ENCODE results near the gene ANLN. TPM values are rescaled to one million over a fixed set of nuclear protein-coding genes. Genes with fewer than 3 reads are reported as not detected.

The ANLN gene
- total RNA-seq, 3 donors from 2014 or later, result 1.8 to 4.1 (median 2.4) TPM

DNA sequence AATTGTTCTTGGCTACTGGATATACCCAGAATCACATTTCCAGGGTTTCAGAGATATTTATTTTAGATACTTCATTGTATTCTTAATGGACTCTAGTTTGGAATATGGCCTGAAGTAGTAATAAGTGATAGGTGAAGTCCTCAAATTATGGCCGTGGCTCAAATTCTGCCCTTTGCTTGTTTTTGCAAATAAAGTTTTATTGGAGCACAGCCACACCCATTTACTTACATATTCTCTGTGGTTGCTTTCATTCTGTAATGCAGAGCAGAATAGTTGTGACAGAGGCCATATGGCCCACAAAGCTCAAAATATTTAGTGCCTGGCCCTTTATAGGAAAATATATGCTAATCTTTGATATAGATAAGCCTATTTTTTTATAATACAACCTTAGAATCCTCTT is 19.5 kb downstream of the ANLN start:
- Mint-ChIP-seq H3K27me3 (ENCODE audit: low read depth) (no peaks in the 10 kb centered on the region), H3K4me1 (ENCODE audit: low read depth) (no peaks in the 10 kb centered on the region), H3K36me3 (ENCODE audit: insufficient read depth) (no peaks in the 10 kb centered on the region), H3K9me3 (no peaks in the 10 kb centered on the region), H3K4me3 (no peak overlapping the region)
- DNase-seq (no peak), ATAC-seq (no peak)

DNA sequence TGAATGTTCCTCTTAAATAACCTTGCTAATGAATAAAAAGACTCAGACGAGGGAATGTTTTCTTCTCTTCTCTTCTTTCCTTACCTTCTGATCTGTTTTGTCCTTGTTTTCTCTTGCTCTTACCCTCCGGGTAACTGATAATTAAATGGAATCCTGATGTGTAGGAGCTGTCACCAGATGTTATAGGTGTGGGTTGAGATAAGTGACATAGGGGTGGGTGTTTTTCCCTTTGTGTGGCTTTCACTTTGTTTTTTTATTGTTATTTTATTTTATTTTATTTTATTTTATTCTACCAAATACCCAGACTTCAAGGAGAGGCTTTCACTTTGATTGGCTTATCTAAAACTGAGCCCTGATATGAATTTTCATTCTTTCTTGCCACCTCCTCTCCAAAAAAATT is 25.5 kb downstream of the ANLN start:
- H3K27me3 Mint-ChIP-seq (ENCODE audit: low read depth), result no peaks in the 10 kb centered on the region
- peaks cover 1% of the 10 kb centered on the region for H3K4me1 Mint-ChIP-seq (ENCODE audit: low read depth)
- H3K36me3 Mint-ChIP-seq (ENCODE audit: insufficient read depth), result no peaks in the 10 kb centered on the region
- no peaks in the 10 kb centered on the region for H3K9me3 Mint-ChIP-seq
- no peak for DNase-seq
- no peak for ATAC-seq
- no peak overlapping the region for H3K4me3 Mint-ChIP-seq

DNA sequence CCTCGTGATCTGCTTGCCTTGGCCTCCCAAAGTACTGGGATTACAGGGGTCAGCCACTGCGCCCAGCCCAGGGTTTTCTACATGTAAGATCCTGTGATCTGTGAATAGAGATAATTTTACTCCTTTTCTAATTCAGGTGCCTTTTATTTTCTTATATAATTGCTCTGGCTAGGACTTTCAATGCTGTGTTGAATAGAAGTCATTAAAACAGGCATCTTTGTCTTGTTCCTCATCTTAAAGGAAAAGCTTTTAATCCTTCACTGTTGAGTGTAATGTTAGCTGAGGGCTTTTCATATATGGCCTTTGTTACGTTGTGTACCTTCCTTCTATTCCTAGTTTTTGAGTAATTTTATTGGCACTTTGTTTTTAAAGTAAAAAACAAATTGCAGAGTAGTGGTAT is 26.6 kb downstream of the ANLN start:
- no peaks in the 10 kb centered on the region for H3K9me3 Mint-ChIP-seq
- H3K4me3 Mint-ChIP-seq, result no peak overlapping the region
- DNase-seq (no peak), ATAC-seq (no peak)
- H3K27me3 Mint-ChIP-seq (ENCODE audit: low read depth), result no peaks in the 10 kb centered on the region
- H3K36me3 Mint-ChIP-seq (ENCODE audit: insufficient read depth), result no peaks in the 10 kb centered on the region
- H3K4me1 Mint-ChIP-seq (ENCODE audit: low read depth), result peaks cover 1% of the 10 kb centered on the region

DNA sequence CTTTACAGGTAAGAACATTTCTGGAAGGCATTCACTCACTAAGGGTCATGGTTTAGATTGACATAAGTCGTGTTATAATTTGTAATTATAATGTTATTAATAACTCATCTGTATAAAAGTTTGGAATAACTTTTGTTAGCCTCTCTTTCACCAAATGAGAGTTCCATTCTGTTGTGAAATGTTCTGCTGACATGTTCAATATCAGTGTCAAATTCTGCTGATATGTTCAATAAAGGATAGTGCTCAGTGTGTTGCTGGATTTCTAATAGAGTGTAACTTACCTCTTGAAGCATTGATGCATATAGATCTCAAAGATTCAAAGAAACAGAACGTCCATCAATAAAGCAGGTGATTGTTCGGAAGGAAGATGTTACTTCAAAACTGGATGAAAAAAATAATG is 30.6 kb downstream of the ANLN start:
- no peaks in the 10 kb centered on the region for H3K36me3 Mint-ChIP-seq (ENCODE audit: insufficient read depth)
- H3K4me1 Mint-ChIP-seq (ENCODE audit: low read depth), result no peaks in the 10 kb centered on the region
- no peak for DNase-seq
- H3K4me3 Mint-ChIP-seq, result no peak overlapping the region
- no peak for ATAC-seq
- H3K9me3 Mint-ChIP-seq, result no peaks in the 10 kb centered on the region
- no peaks in the 10 kb centered on the region for H3K27me3 Mint-ChIP-seq (ENCODE audit: low read depth)

DNA sequence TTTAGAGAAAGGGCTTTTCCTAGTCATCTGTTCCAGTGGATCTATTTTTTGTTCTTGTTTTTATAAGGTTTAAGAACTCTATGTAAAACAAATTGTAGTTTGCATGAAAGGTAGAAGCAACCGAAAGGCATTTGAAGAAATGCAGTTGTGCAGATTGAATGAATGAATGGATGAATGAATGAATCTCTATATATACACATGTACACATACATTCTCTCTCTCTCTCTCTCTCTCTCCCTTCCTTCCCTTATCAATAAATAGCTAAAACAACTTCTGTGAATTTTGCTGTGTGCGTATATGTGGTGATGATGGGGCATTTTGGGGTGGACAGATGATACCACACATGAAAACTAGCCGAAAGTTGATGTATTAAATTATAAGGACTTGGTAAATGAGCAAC is 32.4 kb downstream of the ANLN start:
- DNase-seq (no peak), ATAC-seq (no peak)
- Mint-ChIP-seq H3K36me3 (ENCODE audit: insufficient read depth) (no peaks in the 10 kb centered on the region), H3K9me3 (no peaks in the 10 kb centered on the region), H3K4me1 (ENCODE audit: low read depth) (no peaks in the 10 kb centered on the region), H3K4me3 (no peak overlapping the region), H3K27me3 (ENCODE audit: low read depth) (no peaks in the 10 kb centered on the region)

DNA sequence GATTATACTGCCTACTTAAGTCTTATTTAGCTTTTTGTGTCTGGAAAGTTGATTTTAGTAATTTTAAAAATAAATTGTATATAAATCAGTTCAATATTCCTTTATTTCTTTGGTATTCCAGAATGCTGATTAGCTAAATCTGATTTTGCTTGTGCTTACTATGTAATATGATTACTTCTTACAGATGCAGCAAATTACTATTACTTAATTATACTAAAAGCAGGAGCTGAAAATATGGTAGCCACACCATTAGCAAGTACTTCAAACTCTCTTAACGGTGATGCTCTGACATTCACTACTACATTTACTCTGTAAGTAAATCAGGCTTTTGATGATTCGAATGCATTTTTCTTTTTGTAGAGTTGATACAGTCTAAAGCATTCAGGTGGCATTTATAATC is 34.0 kb downstream of the ANLN start:
- ATAC-seq, result no peak
- no peak for DNase-seq
- H3K4me1 Mint-ChIP-seq (ENCODE audit: low read depth), result no peaks in the 10 kb centered on the region
- H3K27me3 Mint-ChIP-seq (ENCODE audit: low read depth), result no peaks in the 10 kb centered on the region
- no peak overlapping the region for H3K4me3 Mint-ChIP-seq
- no peaks in the 10 kb centered on the region for H3K9me3 Mint-ChIP-seq
- H3K36me3 Mint-ChIP-seq (ENCODE audit: insufficient read depth), result no peaks in the 10 kb centered on the region

DNA sequence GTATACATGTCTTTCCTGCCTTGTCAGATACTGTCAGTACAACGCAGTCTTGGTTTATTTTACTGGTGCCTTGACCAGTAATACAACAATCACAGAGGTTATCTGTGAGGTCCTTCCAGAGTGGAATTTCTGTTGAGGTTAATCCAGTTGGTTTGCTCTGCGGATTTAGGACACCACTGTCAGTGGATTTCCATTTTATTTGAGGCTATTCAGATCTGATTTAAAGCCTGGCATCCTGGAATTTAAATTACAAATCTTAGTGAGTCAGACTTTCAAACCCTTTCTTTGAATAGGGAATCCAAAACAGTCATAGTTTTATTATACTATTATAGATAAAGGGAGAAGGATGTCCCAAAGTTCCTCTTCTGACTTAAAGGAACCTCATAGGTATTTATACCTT is 40.5 kb downstream of the ANLN start:
- ATAC-seq (no peak), DNase-seq (no peak)
- Mint-ChIP-seq H3K36me3 (ENCODE audit: insufficient read depth) (no peaks in the 10 kb centered on the region), H3K9me3 (peaks cover 7% of the 10 kb centered on the region), H3K4me1 (ENCODE audit: low read depth) (no peaks in the 10 kb centered on the region), H3K4me3 (no peak overlapping the region), H3K27me3 (ENCODE audit: low read depth) (no peaks in the 10 kb centered on the region)

DNA sequence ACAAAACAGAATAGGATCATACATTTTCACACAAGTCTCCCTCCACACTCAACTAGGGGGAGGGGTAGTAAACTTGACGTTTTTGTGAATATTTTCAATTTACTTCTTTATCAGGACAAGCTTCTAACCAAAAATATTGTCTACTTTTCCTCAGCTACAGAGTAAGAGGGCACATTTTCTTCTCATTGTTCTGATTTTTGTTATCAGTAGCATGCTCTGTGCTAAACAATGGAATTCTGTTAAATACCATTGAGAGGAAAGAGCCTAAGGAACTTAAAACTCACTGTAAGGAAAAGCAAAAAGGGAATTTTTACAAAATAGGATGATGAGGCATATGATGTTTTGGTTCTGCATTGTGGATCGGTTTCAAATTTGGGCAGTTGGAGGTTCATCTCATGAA is 41.2 kb downstream of the ANLN start:
- H3K9me3 Mint-ChIP-seq, result peaks cover 7% of the 10 kb centered on the region
- ATAC-seq, result no peak
- DNase-seq, result no peak
- H3K27me3 Mint-ChIP-seq (ENCODE audit: low read depth), result no peaks in the 10 kb centered on the region
- H3K4me3 Mint-ChIP-seq, result no peak overlapping the region
- no peaks in the 10 kb centered on the region for H3K36me3 Mint-ChIP-seq (ENCODE audit: insufficient read depth)
- no peaks in the 10 kb centered on the region for H3K4me1 Mint-ChIP-seq (ENCODE audit: low read depth)

DNA sequence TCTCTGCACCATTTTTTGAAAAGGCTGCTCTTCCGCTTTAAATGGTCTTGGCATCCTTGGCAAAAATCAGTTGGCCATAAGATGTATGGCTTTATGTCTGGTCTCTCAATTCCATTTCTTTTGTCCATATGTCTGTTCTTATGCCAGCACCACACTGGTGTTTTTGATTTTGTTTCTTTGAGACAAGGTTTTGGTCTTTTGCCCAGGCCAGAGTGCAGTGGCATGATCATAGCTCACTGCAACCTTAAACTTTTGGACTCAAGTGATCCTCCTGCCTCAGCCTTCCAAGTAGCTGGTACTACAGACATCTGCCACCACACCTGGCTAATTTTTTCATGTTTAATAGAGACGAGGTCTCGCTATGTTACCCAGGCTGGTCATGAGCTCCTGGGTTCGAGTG is 48.5 kb downstream of the ANLN start:
- Mint-ChIP-seq H3K27me3 (ENCODE audit: low read depth) (no peaks in the 10 kb centered on the region), H3K4me1 (ENCODE audit: low read depth) (no peaks in the 10 kb centered on the region), H3K9me3 (no peaks in the 10 kb centered on the region), H3K36me3 (ENCODE audit: insufficient read depth) (no peaks in the 10 kb centered on the region), H3K4me3 (no peak overlapping the region)
- DNase-seq (no peak), ATAC-seq (no peak)

DNA sequence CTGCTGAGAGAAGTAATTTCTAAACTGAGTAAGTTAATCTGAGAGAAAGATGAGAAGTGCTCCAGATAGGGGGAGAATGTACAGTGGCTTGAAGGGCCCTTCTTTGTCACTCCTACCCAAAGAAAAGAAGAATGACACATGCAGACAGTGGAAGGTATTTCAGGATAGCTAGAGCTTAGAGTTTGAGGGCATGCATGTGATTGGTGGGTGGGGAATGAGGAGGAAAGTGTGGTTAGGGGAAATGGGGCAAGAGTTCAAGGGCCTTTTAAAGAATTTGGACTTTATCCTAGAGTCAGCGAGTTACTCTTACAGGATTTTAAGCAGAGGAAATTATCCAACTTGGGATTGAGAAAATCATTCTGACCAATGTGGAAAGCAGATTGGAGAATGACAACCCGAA is 50.0 kb downstream of the ANLN start:
- Mint-ChIP-seq H3K36me3 (ENCODE audit: insufficient read depth) (no peaks in the 10 kb centered on the region), H3K4me3 (no peak overlapping the region), H3K9me3 (no peaks in the 10 kb centered on the region), H3K27me3 (ENCODE audit: low read depth) (no peaks in the 10 kb centered on the region), H3K4me1 (ENCODE audit: low read depth) (no peaks in the 10 kb centered on the region)
- DNase-seq (no peak), ATAC-seq (no peak)

DNA sequence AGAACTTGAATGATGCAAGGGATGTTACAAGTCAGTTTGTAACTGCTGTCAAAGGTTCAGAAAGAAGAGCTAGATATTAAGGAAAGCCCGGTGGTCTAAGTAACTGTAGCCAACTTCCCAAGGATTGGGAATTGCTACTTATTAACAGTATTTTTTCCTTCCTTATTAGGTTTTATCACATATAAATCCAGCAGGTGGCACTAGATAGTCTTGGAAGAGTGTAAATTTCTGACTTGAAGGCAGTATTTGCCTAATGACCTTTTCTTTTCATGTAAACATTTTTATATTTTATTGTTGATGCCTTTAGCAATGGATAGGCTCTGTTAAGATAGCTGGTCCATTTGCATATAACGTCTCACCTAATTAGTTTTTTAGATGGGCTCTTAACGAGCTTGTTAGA is 51.2 kb downstream of the ANLN start:
- Mint-ChIP-seq H3K4me3 (no peak overlapping the region), H3K4me1 (ENCODE audit: low read depth) (no peaks in the 10 kb centered on the region), H3K9me3 (no peaks in the 10 kb centered on the region), H3K36me3 (ENCODE audit: insufficient read depth) (no peaks in the 10 kb centered on the region), H3K27me3 (ENCODE audit: low read depth) (no peaks in the 10 kb centered on the region)
- ATAC-seq (no peak), DNase-seq (no peak)

DNA sequence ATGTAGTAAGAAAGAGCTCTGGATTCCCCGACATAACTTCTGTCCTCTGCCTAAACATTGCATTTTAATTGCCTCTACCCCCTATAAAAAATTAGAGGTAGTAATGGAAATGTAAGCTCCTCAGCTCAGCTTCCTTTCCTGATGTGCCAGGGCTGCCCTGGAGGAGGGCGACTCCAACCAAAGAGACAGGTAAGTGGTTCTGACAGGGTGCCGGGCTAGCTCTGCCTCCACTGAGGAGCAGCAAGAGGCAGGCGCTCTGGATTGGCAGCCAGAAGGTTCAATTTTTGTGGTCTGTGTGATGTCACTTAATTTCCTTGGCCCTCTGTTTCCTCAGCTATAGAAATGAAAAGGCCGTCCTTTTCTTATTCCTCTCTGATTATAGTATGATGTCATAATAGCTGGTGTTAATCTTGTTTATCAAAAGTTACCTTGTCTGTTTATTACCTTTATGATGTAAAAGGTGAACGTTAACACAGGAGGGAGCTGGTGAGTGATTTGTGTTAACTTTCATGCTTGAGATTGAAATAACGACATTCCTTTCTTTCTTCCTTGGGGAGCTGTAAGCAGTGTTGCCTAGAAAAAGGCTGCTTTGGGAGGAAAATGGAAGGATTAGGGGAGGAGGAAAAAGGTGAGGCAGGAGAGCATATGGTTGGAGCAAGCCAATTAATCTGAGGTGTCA is 51.8 kb downstream of the ANLN start:
- H3K4me1 Mint-ChIP-seq (ENCODE audit: low read depth), result no peaks in the 10 kb centered on the region
- no peak for DNase-seq
- no peaks in the 10 kb centered on the region for H3K36me3 Mint-ChIP-seq (ENCODE audit: insufficient read depth)
- H3K9me3 Mint-ChIP-seq, result no peaks in the 10 kb centered on the region
- ATAC-seq, result no peak
- no peak overlapping the region for H3K4me3 Mint-ChIP-seq
- no peaks in the 10 kb centered on the region for H3K27me3 Mint-ChIP-seq (ENCODE audit: low read depth)

DNA sequence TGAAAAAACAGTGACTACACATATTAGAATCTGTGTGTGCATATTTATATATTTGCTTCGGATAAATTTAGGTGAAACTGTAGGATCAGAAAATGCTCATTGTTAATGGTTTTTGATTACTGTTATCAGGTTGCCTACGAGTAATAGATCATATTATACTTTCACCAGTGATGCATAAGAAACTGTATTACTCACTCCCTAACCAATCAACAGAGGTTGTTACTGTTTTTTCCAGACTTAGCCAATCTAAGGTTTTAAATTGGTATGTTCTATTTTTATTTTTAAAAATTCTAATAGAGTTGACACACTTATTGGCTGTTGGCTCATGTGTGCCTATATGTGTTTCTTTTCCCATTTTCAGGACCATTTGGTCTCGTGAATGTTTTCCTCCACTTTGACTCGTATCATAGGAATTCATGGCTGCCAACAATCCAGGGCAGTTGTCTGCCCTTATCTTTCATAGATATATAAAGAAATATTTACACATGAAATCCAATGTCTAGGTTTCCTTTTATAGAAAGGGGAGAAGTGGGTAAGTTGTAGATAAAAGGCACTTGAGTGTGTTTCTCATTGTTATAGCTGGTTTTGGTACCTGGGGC is 59.2 kb downstream of the ANLN start:
- DNase-seq, result no peak
- H3K9me3 Mint-ChIP-seq, result no peaks in the 10 kb centered on the region
- ATAC-seq, result no peak
- no peaks in the 10 kb centered on the region for H3K27me3 Mint-ChIP-seq (ENCODE audit: low read depth)
- no peak overlapping the region for H3K4me3 Mint-ChIP-seq
- no peaks in the 10 kb centered on the region for H3K36me3 Mint-ChIP-seq (ENCODE audit: insufficient read depth)
- H3K4me1 Mint-ChIP-seq (ENCODE audit: low read depth), result no peaks in the 10 kb centered on the region

DNA sequence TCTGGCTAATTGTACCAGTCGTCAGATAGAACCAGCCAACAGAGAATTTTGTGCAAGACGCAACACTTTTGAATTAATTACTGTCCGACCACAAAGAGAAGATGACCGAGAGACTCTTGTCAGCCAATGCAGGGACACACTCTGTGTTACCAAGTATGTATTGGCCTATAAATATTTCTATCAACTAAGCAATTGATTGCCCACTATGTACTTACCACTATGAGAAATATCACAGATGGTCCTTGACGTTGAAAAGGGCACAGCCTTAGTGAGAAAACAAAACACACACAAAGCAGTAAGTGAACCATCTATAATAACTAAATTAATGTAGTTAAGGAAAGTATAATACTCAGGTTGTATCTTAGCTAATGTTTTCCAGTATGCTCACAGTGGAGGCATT is 60.0 kb downstream of the ANLN start:
- Mint-ChIP-seq H3K27me3 (ENCODE audit: low read depth) (no peaks in the 10 kb centered on the region), H3K4me1 (ENCODE audit: low read depth) (no peaks in the 10 kb centered on the region), H3K36me3 (ENCODE audit: insufficient read depth) (no peaks in the 10 kb centered on the region), H3K9me3 (no peaks in the 10 kb centered on the region), H3K4me3 (no peak overlapping the region)
- ATAC-seq, result no peak
- no peak for DNase-seq

DNA sequence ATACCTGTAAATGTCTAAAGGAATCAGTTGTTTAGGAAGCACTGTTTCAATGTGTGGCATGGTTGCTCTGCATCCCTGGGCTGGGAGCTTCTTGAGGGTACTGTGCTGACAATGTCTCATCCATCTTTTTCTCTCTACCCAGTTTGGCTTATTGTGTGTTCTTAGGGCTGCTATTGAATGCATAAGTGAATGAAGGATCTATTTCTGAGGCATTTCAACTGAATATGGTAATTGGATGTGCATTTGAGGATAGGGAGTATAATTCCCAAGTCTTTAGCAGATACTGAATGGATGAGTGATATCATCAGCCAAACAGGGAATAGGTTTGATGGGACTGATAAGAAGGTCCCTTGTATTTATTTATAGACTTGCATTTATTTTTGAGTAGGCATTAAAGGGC is 64.1 kb downstream of the ANLN start:
- no peaks in the 10 kb centered on the region for H3K4me1 Mint-ChIP-seq (ENCODE audit: low read depth)
- H3K4me3 Mint-ChIP-seq, result no peak overlapping the region
- DNase-seq (no peak), ATAC-seq (no peak)
- no peaks in the 10 kb centered on the region for H3K36me3 Mint-ChIP-seq (ENCODE audit: insufficient read depth)
- no peaks in the 10 kb centered on the region for H3K27me3 Mint-ChIP-seq (ENCODE audit: low read depth)
- H3K9me3 Mint-ChIP-seq, result no peaks in the 10 kb centered on the region
